Stimulated activated CD4-positive, alpha-beta T cell treated with anti-CD3 and anti-CD28 coated beads, Interleukin-4, amount 100 ng/mL, for 24 hours (primary cell): ENCODE data around the gene SELENOK.
A peak's percentile ranks its signal among the peaks of the same experiment; 100 is the strongest.

Experiments
- DNase-seq: peaks from one replicate; pipeline ENCODE4 v3.0.0-alpha.2; 2020

The SELENOK gene

DNA sequence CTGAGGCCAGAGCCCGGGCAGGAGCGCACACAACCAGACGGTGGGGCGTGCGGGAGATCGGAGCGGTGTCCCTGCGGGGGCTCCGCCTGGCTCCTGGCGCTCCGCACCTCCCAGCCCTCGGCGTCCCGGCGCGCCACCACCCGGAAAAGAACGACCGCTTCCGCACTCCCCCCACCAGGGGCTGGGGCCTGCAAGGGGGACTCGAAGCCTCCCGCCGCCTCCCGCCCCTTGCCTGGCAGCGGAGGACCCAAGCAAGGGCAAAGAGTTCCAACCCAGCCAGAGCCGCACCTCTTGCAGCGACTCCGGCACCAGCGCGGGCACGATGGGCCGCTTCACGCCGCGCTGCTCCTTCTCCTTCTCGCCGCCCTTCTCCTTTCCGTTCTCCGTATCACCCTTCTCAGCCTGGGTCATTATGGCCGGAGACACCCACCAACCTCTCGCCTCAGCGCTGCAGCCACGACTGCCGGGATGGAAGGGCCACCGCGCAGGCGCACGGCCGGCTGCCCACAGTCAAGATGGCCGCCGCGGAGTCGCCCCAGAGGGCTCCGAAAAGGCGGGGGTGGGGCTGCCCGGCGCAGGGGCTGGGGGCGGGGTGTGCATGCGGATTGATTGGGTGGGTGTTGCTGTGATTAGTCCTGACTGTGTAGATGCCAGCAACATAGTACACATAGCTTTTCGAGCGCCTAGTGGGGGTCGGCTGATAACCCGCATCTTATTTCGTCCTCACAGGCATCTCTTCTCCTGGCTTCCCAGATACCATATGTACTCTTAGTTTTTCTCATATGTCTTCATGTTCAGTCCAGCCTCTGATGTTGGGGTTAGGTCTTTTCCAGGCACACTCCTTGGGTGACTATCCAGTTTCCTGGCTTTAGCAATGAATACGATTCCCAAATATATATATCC lies 9.7 kb downstream of the SELENOK start, which contains the start of gene ACTR8:
ACTR8 (minus strand) TSS at position 462 of the 903 bp plus-strand sequence; CDS start at position 411, 51 bp downstream.
- peak; percentile 86 for DNase-seq

- no peak for DNase-seq
Observed at GRCh38 chr3:53880396-53881345, 11.0 kb downstream of the SELENOK start.

DNA sequence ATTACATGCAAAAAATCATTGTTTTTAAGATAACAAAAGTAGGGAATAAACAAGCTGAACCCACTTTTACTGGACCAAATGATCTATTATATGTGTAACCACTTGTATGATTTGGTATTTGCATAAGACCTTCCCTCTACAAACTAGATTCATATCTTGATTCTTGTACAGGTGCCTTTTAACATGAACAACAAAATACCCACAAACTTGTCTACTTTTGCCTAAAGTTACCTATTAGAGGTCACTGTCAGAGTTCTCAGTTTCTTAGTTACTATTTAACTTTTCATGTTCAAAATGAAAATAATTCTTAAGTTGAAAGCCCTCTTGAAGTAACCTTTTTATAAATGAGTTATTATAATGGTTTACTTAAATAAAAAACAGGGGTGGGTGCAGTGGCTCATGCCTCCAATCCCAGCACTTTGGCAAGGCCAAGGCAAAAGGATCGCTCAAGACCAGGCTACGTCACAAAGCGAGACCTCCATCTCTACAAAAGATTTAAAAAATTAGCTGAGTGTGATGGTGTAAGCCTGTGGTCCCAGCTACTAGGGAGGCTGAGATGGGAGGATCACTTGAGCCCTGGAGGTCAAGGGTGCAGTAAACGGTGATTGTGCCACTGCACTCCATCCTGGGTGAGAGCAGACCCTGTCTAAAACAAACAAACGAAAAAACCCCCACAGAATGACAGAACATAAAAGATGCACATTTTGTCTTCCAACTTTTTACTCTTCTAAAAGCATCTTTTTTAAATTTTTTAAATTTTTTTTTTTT lies 25.7 kb downstream of the SELENOK start:
- no peak for DNase-seq

- no peak for DNase-seq
Observed at GRCh38 chr3:53863145-53863544, 28.5 kb downstream of the SELENOK start.

- no peak for DNase-seq
Observed at GRCh38 chr3:53862241-53862640, 29.4 kb downstream of the SELENOK start.

DNA sequence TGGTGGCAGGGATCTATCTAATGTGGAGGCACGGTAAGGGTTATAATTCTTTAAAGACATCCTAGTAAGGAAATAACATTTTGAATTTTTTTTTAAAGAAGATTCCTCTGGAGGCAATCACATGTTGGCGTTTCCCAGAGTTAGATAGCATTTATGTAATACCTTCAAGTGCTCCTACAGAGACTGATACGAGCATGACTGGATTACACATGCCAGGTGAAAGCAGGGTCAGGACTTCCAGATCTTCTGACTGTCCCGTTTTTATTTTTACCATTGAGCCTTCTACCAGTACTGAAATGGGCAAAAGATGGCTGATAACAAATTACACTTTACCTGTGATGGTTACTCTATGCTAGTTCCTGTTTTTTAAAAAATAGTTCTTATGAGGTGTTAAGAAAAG lies 31.5 kb downstream of the SELENOK start:
- DNase-seq, result no peak

GRCh38 chr3:53859178-53859577 lies 32.5 kb downstream of the SELENOK start:
- DNase-seq, result no peak

GRCh38 chr3:53858096-53858741 lies 33.4 kb downstream of the SELENOK start:
- DNase-seq, result no peak

GRCh38 chr3:53856964-53857363 lies 34.7 kb downstream of the SELENOK start:
- DNase-seq, result no peak

GRCh38 chr3:53850895-53851294 lies 40.8 kb downstream of the SELENOK start:
- no peak for DNase-seq

GRCh38 chr3:53849916-53850315 lies 41.7 kb downstream of the SELENOK start:
- no peak for DNase-seq

- no peak for DNase-seq
Observed at GRCh38 chr3:53846851-53847155, 44.9 kb downstream of the SELENOK start.

DNA sequence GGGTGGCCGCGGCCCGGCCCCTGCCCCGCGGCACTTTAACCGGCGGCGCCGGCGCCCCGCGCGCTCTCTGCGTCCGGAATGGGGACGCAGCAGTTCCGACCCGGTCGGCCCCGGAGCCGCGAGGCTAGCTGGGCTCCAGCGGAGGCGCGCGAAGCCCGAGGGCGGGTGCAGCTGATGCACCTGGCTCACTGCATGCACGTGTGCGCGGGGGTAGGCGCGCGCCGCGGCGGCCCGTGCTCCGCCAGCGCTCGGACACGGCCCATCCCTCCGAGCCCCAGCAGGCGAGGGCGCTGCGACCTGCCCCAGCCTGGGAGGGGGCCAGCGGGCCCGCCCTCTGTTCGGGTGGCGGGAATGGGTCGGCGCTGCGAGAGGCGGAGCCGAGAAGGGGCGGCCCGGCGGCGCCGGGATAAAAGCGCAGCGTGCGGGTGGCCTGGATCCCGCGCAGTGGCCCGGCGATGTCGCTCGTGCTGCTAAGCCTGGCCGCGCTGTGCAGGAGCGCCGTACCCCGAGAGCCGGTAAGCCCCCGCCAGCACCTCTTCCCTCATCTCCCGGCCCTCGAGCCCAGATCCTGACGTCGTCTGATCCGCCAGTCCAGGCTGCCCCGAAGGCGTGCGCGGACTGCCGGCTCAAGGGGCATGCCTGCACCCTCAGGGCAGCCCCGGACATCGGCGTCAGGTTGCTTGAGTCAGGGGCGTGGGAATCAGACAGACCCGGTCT lies 45.4 kb downstream of the SELENOK start, which contains the start of the genes CHDH and IL17RB:
CHDH (minus strand) TSS at position 286 of the 717 bp plus-strand sequence. CDS start 22,411 bp downstream, outside the sequence.
IL17RB (plus strand) TSS at position 435 of the 717 bp plus-strand sequence; CDS start at position 456, 21 bp downstream.
- no peak for DNase-seq

- DNase-seq, result no peak
Observed at GRCh38 chr3:53845881-53846133, 45.9 kb downstream of the SELENOK start.

DNA sequence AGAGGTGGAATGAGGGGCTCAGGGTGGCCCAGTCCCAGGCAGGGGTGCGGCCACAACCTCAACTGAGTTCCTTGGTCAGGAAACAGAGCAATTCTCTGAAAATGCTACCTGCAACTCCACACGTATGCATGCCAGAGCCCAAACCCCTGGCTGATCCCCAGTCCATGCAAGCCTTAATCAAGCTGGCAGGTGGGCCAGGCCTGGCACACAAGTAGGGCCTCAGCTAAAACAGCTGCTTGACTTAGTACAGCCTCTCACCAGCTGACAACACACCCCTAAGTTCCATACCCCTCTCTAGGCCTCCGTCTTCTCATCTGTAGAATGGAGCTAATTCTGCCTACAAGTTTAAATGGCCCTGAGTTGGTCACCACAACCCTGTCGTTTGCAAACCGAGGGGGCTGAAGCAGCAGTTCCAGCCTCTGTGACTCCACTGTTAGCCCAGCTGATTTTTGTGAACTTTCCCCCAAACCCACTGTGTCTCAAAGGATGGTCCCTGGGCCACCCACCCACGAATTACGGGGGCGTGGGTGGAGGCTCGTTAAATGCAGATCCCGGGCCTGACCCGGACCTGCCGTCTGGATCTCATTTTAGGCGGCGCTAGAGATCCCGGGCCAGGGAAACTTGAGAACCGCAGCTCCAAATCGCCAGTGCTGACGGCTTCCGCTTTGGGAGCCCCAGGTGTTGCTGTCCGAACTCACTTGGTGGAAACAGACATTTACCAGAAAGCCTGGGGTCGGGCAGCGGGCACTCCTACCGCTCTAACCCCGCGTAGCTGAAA lies 46.4 kb downstream of the SELENOK start:
- no peak for DNase-seq

DNA sequence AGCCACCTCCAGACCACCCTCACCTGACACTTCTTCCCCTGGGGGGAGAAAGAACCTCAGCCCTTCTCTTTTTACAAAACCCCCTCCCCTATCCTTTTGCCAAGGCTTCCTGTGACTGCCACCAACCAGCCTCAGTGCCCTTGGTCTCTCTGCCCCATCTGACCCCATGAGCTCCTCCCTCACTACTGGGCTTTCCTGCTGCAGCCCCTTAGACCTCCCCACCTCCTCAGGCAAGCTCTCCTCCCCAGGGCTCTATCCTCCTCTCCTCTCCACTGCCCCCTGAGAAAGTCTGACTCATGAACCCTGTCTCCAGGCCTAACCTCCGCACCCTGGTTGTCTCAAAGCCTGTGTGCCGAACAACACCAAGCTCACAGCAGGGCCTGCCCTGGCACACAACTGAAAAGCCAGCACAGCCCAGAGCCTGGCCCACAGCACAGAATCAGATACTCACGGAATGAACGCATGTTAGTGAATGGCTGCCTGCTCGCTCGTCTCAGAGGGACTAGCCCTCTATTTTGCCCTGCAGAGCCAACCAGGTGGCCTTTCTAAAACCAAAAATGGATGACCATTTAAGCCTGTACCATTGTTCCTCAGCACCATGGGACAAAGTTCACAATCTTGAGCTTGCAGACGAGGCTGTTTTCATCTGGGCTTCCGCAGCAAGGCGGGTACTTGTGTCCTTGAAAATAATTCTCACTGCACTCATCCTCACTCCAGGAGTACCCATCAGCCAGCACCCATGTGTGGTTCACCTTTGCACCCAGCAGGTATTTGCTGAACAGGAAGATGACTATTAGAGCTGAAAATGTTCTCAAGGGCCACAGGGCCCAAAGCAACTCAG lies 47.2 kb downstream of the SELENOK start:
- no peak for DNase-seq

- DNase-seq, result no peak
Observed at GRCh38 chr3:53843195-53844177, 48.2 kb downstream of the SELENOK start.

DNA sequence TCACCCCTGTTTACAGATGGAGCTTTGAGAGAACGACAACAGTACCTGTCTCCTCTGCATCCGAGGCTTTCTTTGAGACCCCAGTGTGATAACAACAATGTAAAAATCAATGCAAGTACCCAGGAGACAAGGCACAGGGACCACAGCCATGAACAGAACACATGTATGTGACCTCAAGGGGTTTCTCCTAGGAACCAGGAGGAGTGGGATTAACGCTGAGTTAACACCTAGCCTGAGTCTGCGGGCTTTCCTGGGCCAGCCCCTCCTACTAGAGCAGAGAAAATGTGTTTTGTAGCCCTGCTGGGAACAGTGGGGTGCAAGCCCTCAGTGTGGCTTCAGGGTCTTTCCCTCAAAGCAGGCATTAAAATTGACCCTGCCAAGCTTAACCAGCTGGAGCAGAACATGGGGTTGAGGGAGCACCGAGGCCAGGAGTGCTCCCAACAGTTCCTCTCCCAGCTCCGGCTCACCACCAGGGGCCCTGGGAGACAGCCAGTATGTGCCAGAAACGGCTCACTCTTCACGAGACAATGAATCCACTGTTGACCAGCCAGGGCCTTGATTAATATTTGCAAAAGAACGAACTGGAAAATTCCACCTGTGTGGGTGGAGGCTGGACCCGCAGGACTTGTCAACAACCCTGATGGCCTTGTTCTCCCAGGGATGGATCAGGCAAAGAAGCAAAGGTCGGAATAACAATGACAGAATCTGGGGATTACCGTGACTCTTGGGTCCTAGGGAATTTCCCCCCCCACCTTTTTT lies 49.0 kb downstream of the SELENOK start:
- no peak for DNase-seq
